HL-60 (cell line): Measurements from ENCODE around the gene CYP26B1.

Experiments used
- CTCF ChIP-seq: IDR thresholded peaks from one replicate; pipeline ENCODE4 v1.5.1; 2011; ENCODE audit warnings: low read length, control low read depth, inconsistent platforms; ENCODE audit not compliant: insufficient read depth
- POLR2AphosphoS5 ChIP-seq: IDR thresholded peaks from 2 replicates; pipeline ENCODE4 v1.6.1; 2012; ENCODE audit warnings: low read depth
- REST ChIP-seq: IDR thresholded peaks from 2 replicates; pipeline ENCODE4 v1.6.1; 2012; ENCODE audit warnings: low read depth; ENCODE audit not compliant: insufficient replicate concordance
- SPI1 ChIP-seq: IDR thresholded peaks from 2 replicates; pipeline ENCODE4 v1.6.1; 2012; ENCODE audit warnings: low read depth, mild to moderate bottlenecking, borderline replicate concordance

- TF ChIP-seq REST (no peak), CTCF (no peak), POLR2AphosphoS5 (no peak), SPI1 (no peak)
These were observed 1.9 kb downstream of the CYP26B1 start for GRCh38 chr2:72145658-72146329.
